Karpas-422 (cell line): ENCODE measurements around the gene EFHD2. TPM values are rescaled to one million over a fixed set of nuclear protein-coding genes. Genes with fewer than 3 reads are reported as not detected.
"Not testable (repeated sequence)": the region's sequence is repeated elsewhere in the genome, so short reads cannot be mapped to it uniquely, and the experiment has no call there.

ENCODE experiments used
- DNase-seq: peaks from one replicate; pipeline ENCODE4 v3.0.0-alpha.2; 2015
- H2AFZ ChIP-seq: fragments of 200-600 bp; sonication (generic); 2 replicates; pipeline ENCODE4 v1.6.1; 2014; ENCODE audit warnings: antibody characterized with exemption, low read length, mixed read lengths
- H3K27ac ChIP-seq: fragments of 200-600 bp; sonication (generic); 2 replicates; pipeline ENCODE4 v1.5.1; 2014; ENCODE audit warnings: mild to moderate bottlenecking, low read length, moderate library complexity
- H3K27me3 ChIP-seq: fragments of 200-600 bp; sonication (generic); 2 replicates; pipeline ENCODE4 v1.6.1; 2014; ENCODE audit warnings: low read length, mixed read lengths
- H3K36me3 ChIP-seq: fragments of 200-600 bp; sonication (generic); 2 replicates; pipeline ENCODE4 v1.6.1; 2014; ENCODE audit warnings: low read length, mixed read lengths; ENCODE audit not compliant: insufficient read depth
- H3K4me1 ChIP-seq: fragments of 200-600 bp; sonication (generic); 2 replicates; pipeline ENCODE4 v1.6.1; 2014; ENCODE audit warnings: mild to moderate bottlenecking, low read length, mixed read lengths
- H3K4me2 ChIP-seq: fragments of 200-600 bp; sonication (generic); 2 replicates; pipeline ENCODE4 v1.6.1; 2014; ENCODE audit warnings: low read length, low read depth, mild to moderate bottlenecking; ENCODE audit not compliant: poor library complexity, severe bottlenecking
- H3K4me3 ChIP-seq: fragments of 200-600 bp; sonication (generic); 2 replicates; pipeline ENCODE4 v1.5.1; 2014; ENCODE audit warnings: mild to moderate bottlenecking, antibody characterized with exemption, low read length, mixed read lengths
- H3K79me2 ChIP-seq: fragments of 200-600 bp; sonication (generic); 2 replicates; pipeline ENCODE4 v1.6.1; 2014; ENCODE audit warnings: mild to moderate bottlenecking, low read length, mixed read lengths
- H3K9ac ChIP-seq: fragments of 200-600 bp; sonication (generic); 2 replicates; pipeline ENCODE4 v1.6.0; 2014; ENCODE audit warnings: low read length
- H3K9me2 ChIP-seq: fragments of 200-600 bp; sonication (generic), shearing (Covaris generic); replicated peaks from 2 replicates; pipeline ENCODE4 v1.6.0; 2014; ENCODE audit warnings: mild to moderate bottlenecking, low read length, moderate library complexity; ENCODE audit not compliant: insufficient read depth
- H3K9me3 ChIP-seq: fragments of 300-700, 200-600 bp; sonication (generic); 2 replicates; pipeline ENCODE4 v1.6.1; 2014; ENCODE audit warnings: low read length, mixed read lengths
- H4K20me1 ChIP-seq: fragments of 200-600 bp; sonication (generic); 2 replicates; pipeline ENCODE4 v1.6.1; 2014; ENCODE audit warnings: mild to moderate bottlenecking, antibody characterized with exemption, low read length, low read depth; ENCODE audit not compliant: insufficient read depth
- total RNA-seq: library from RNA; depleted of rRNA; stranded (reverse); fragments of >200 nt; shearing (Covaris generic); gene quantifications from 2 replicates; pipeline ENCODE4 v1.2.3, GENCODE V29; 2014; ENCODE audit warnings: low replicate concordance

The EFHD2 gene
- total RNA-seq, 1 experiment from 2014 or later, result 24.9 TPM

DNA sequence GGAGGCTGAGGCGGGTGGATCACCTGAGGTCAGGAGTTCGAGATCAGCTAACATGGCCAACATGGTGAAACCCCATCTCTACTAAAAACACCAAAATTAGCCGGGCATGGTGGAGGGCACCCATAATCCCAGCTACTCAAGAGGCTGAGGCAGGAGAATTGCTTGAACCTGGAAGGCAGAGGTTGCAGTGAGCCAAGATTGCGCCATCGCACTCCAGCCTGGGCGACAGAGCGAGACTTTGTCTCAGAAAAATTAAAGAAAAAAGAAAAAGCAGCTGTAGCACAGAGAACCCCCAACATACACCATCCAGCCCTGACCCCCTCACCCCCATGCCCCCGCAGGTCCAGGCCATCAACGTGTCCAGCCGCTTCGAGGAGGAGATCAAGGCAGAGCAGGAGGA is 18.6 kb downstream of the EFHD2 start:
- H4K20me1 ChIP-seq, result not testable (repeated sequence)

DNA sequence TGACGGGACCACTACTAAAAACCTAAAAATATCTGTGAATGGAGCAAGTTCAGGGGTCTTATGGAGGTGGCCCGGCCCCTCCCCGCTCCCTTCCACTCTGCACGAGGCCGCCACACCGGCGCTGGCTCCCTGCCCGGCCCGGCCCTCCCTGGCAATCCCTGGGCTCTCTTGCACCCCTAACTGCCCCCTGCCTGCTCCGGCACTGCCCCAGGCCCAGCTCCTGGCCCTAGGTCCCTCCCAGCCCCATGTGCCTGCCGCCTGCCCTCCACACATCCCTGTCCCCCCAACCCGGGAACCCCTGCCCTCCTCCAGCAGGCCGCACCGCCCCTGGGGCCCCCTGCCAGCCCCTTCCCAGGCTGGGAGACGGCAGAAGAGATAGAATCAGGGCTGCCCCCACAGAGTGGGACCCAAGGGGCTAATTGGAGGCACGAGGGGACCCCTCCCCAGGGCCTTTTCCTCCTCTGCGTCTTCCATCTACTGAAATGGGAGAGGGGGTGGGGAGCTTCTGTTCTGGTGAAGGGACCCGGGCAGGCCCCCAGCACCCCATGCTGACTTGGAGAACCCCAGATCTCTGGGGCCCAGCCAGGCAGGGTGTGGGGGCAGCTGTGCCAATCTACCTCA is 19.2 kb downstream of the EFHD2 start:
- H3K4me1 ChIP-seq, result no peaks in the 10 kb centered on the region
- H3K9me2 ChIP-seq, result no peaks in the 10 kb centered on the region
- peak; percentile 31 for DNase-seq
- H3K27me3 ChIP-seq, result no peaks in the 10 kb centered on the region
- H3K79me2 ChIP-seq, result peaks cover 3% of the 10 kb centered on the region; the same call in 1 of the 2 replicates
- no peaks in the 10 kb centered on the region for H3K36me3 ChIP-seq
- H4K20me1 ChIP-seq, result peaks cover 4% of the 10 kb centered on the region; the same call in 1 of the 2 replicates
- no peak overlapping the region for H3K4me3 ChIP-seq
- H3K9me3 ChIP-seq, result no peaks in the 10 kb centered on the region
- H2AFZ ChIP-seq, result no peak overlapping the region
- H3K9ac ChIP-seq, result no peak overlapping the region
- no peak overlapping the region for H3K4me2 ChIP-seq
- H3K27ac ChIP-seq, result no peak overlapping the region

More for the DNA sequence above, 18.6 kb downstream of the EFHD2 start:
- H3K27ac ChIP-seq, H3K79me2 ChIP-seq, H3K4me3 ChIP-seq, H3K4me2 ChIP-seq, H2AFZ ChIP-seq, H3K27me3 ChIP-seq, H3K36me3 ChIP-seq, H3K9me2 ChIP-seq, H3K9ac ChIP-seq, H3K9me3 ChIP-seq, H3K4me1 ChIP-seq: not testable (repeated sequence)
- peak; percentile 37 for DNase-seq

DNA sequence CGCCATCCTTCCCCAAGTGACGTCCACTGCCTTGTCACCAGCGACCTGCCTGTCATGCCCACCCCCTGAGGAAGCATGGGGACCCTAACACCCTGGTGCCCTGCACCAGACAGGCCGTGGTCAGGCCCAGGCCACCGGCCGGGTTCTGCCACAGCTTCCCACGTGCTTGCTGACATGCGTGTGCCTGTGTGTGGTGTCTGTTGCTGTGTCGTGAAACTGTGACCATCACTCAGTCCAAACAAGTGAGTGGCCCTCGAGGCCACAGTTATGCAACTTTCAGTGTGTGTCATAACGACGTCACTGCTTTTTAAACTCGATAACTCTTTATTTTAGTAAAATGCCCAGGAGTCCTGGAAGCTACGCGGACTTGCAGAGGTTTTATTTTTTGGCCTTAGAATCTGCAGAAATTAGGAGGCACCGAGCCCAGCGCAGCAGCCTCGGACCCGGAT is 20.0 kb downstream of the EFHD2 start:
- H3K4me3 ChIP-seq, result no peak overlapping the region
- H3K9me2 ChIP-seq, result no peaks in the 10 kb centered on the region
- H4K20me1 ChIP-seq, result peaks cover 4% of the 10 kb centered on the region; the same call in 1 of the 2 replicates
- no peaks in the 10 kb centered on the region for H3K36me3 ChIP-seq
- H3K79me2 ChIP-seq, result no peaks in the 10 kb centered on the region
- H3K9me3 ChIP-seq, result no peaks in the 10 kb centered on the region
- H3K4me1 ChIP-seq, result no peaks in the 10 kb centered on the region
- no peaks in the 10 kb centered on the region for H3K27me3 ChIP-seq
- no peak for DNase-seq
- H2AFZ ChIP-seq, result no peak overlapping the region
- H3K9ac ChIP-seq, result no peak overlapping the region
- no peak overlapping the region for H3K4me2 ChIP-seq
- H3K27ac ChIP-seq, result no peak overlapping the region

DNA sequence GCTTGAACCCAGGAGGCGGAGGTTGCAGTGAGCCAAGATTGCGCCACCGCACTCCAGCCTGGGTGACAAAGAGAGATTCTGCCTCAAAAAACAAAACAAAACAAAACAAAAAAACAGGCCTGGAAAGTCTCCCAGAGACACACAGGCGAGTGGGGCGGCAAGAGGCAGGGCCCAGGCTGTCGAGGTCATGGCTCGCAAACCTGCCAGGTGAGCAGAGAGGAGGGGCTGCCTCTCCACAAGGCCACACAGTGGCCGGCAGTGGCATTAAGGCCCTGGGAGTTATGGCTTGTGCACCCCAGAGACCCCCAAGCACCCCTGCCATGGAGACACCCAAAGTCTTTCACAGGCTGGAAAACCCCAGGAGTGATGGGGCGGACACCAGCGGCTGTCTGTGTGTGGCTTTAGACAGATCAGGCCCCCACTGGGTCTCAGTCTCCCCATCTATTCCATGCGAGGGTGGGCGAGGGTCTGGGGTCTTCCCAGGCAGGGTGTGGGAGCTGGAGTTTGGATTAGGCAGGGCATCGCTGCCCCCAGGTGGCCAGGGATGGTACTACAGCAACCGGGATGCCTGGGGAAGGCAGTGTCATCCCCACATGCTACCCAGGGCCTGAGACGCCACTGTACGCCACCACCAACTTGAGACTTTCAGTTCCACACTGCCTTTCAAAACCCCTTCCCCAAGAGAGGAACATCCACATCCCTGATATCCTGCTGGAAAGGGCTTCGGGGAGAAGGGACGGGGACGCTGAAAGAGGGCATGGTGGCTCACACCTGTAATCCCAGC is 21.3 kb downstream of the EFHD2 start:
- DNase-seq, result peak; percentile 84
- peaks cover 4% of the 10 kb centered on the region; the same call in 1 of the 2 replicates for H4K20me1 ChIP-seq
- H3K9me3 ChIP-seq, result no peaks in the 10 kb centered on the region
- no peak overlapping the region for H3K27ac ChIP-seq
- no peaks in the 10 kb centered on the region for H3K79me2 ChIP-seq
- H3K9ac ChIP-seq, result no peak overlapping the region
- H2AFZ ChIP-seq, result no peak overlapping the region
- no peak overlapping the region for H3K4me3 ChIP-seq
- no peaks in the 10 kb centered on the region for H3K27me3 ChIP-seq
- H3K9me2 ChIP-seq, result no peaks in the 10 kb centered on the region
- H3K4me2 ChIP-seq, result no peak overlapping the region
- H3K4me1 ChIP-seq, result no peaks in the 10 kb centered on the region
- no peaks in the 10 kb centered on the region for H3K36me3 ChIP-seq

DNA sequence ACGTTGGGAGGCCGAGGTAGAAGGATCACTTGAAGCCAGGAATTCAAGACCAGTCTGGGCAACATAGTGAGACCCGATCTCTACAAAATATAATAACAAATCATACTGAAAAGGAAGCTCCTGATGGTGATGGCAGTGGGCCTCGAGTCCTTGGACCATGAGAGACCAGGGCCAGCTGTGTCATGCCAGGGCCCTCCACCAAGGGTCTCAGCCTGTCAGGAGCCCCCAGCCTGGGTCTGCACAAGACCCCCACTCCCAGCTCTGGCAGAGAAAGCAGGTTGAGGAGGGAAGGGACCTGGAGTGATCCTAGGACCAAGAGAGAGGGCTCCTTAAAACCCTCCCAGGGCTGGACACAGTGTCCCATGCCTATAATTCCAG is 21.9 kb downstream of the EFHD2 start:
- Histone ChIP-seq H3K27me3 (no peaks in the 10 kb centered on the region), H3K9ac (no peak overlapping the region), H4K20me1 (peaks cover 4% of the 10 kb centered on the region; the same call in 1 of the 2 replicates), H3K4me1 (no peaks in the 10 kb centered on the region), H3K27ac (no peak overlapping the region), H3K4me3 (no peak overlapping the region), H3K36me3 (no peaks in the 10 kb centered on the region), H3K9me2 (no peaks in the 10 kb centered on the region), H3K9me3 (no peaks in the 10 kb centered on the region), H3K4me2 (no peak overlapping the region), H3K79me2 (no peaks in the 10 kb centered on the region), H2AFZ (no peak overlapping the region)
- DNase-seq, result no peak

DNA sequence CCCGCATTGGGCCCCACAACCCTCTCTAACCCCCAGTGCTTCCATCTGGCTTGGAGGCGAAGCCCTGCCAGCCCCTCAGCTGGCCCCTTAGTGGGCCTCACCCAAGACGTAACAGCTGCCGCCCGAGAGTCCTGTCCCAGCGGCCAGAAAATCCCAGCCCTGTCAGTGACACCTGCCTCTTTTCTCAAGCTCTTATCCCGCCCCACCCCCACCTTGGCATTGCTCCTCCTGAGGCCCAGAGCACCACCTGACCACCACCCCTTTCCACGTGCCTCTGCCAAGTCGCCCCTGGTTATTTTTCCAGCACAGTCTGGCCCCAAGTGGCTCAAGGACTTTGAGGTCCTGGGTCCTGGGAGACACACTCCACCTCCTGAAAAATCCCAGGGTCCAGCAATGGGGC is 22.6 kb downstream of the EFHD2 start:
- no peak overlapping the region for H3K9ac ChIP-seq
- H3K27ac ChIP-seq, result no peak overlapping the region
- no peaks in the 10 kb centered on the region for H3K36me3 ChIP-seq
- H3K4me3 ChIP-seq, result no peak overlapping the region
- no peaks in the 10 kb centered on the region for H3K9me3 ChIP-seq
- no peak overlapping the region for H2AFZ ChIP-seq
- no peaks in the 10 kb centered on the region for H3K79me2 ChIP-seq
- no peak overlapping the region for H3K4me2 ChIP-seq
- DNase-seq, result no peak
- H3K27me3 ChIP-seq, result no peaks in the 10 kb centered on the region
- no peaks in the 10 kb centered on the region for H3K9me2 ChIP-seq
- peaks cover 4% of the 10 kb centered on the region; the same call in 1 of the 2 replicates for H4K20me1 ChIP-seq
- H3K4me1 ChIP-seq, result no peaks in the 10 kb centered on the region

DNA sequence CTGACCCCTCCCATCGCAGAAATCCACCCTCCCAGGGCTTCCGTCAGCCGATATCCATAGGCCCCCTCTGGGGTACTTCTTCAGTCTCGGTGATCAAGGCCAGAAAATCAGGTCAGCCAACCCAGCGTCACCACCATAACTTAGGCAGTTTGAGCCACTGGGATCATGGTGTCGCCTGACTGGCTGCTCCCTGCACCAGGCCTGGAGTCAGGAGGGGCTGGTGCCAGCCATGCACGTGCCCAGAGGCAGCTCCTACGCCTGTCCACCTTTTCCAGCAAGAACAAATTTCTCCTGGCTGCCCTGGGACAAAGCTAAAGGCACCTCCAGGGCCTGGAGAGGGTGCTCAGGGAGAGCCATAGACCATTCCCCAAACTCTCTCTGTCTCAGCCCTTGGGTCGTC is 23.8 kb downstream of the EFHD2 start:
- Histone ChIP-seq H2AFZ (no peak overlapping the region), H3K9ac (no peak overlapping the region), H3K9me3 (no peaks in the 10 kb centered on the region), H3K4me2 (no peak overlapping the region), H3K79me2 (no peaks in the 10 kb centered on the region), H3K27ac (no peak overlapping the region), H3K36me3 (no peaks in the 10 kb centered on the region), H3K4me1 (no peaks in the 10 kb centered on the region), H3K9me2 (no peaks in the 10 kb centered on the region), H4K20me1 (peaks cover 4% of the 10 kb centered on the region; the same call in 1 of the 2 replicates), H3K27me3 (no peaks in the 10 kb centered on the region), H3K4me3 (no peak overlapping the region)
- no peak for DNase-seq

DNA sequence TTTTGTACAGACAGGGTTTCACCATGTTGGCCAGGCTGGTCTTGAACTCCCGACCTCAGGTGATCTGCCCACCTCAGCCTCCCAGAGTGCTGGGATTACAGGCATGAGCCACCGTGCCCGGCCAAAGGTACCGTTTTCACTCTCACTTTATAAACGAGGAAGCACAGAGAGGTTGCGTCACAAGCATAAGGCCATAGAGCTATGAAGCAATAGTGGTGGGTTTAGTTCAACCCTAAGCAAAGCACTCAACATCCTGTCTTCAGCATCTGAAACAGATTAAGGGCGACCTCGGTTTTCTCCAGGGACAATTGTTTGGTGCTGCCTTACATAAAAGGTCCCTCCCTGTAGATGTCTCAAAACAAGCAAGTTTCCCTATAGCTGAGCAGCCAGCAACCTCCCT is 25.1 kb downstream of the EFHD2 start:
- H3K4me3 ChIP-seq, H4K20me1 ChIP-seq, H3K27ac ChIP-seq, H3K36me3 ChIP-seq, H3K9me3 ChIP-seq, H3K9me2 ChIP-seq, H3K4me1 ChIP-seq, H3K9ac ChIP-seq, H3K4me2 ChIP-seq, H2AFZ ChIP-seq, H3K79me2 ChIP-seq, H3K27me3 ChIP-seq: not testable (repeated sequence)
- DNase-seq, result peak; percentile 53
